Tibial nerve (tissue), 4 donors: ENCODE results near the gene ANKRD11. TPM values are rescaled to one million over a fixed set of nuclear protein-coding genes. Genes with fewer than 3 reads are reported as not detected.
"Not testable (repeated sequence)": the region's sequence is repeated elsewhere in the genome, so short reads cannot be mapped to it uniquely, and the experiment has no call there.

Source experiments
- DNase-seq, 2 donors: peaks; one replicate each; pipeline ENCODE4 v3.0.0-alpha.2; 2019; ENCODE audit warnings: low spot score in 2 of 2
- H3K27ac ChIP-seq, 4 donors: fragments of 200-600 bp; sonication (generic) in 3 of 4; one replicate each; pipeline ENCODE4 v1.5.1; 2017 to 2019; ENCODE audit warnings: mild to moderate bottlenecking in 1 of 4
- H3K27me3 ChIP-seq, 2 donors: fragments of 200-600 bp; sonication (generic) in 1 of 2; one replicate each; pipeline versions ENCODE4 v1.5.1 to v1.6.0; 2017 to 2019
- H3K36me3 ChIP-seq, 3 donors: fragments of 200-600 bp; sonication (generic); one replicate each; pipeline ENCODE4 v1.5.1; 2018 to 2019
- H3K4me1 ChIP-seq, 4 donors: fragments of 200-600 bp; sonication (generic) in 3 of 4; one replicate each; pipeline ENCODE4 v1.5.1; 2017 to 2019
- H3K4me3 ChIP-seq, 4 donors: fragments of 200-600 bp; sonication (generic) in 3 of 4; one replicate each; pipeline ENCODE4 v1.5.1; 2017 to 2019; ENCODE audit warnings: mild to moderate bottlenecking in 1 of 4, moderate library complexity in 1 of 4
- H3K9me3 ChIP-seq, 4 donors: fragments of 200-600 bp; sonication (generic) in 3 of 4; one replicate each; pipeline ENCODE4 v1.5.1; 2017 to 2019
- EP300 ChIP-seq, 2 donors: sonication (generic); formaldehyde crosslinking; IDR thresholded peaks; one replicate each; pipeline ENCODE4 v1.6.1; 2017; ENCODE audit warnings: antibody characterized with exemption in 2 of 2, mild to moderate bottlenecking in 1 of 2
- POLR2A ChIP-seq, 2 donors: fragments of 450-650 bp; IDR thresholded peaks; one replicate each; pipeline ENCODE4 v1.6.1; 2017; ENCODE audit warnings: antibody characterized with exemption in 2 of 2, mild to moderate bottlenecking in 2 of 2, moderate library complexity in 2 of 2
- WGBS, 2 donors: methylation state at CpG; one replicate each; pipeline ENCODE4 v1.1.5; 2018; 5-methylcytosine and 5-hydroxymethylcytosine counted together
- total RNA-seq, 4 donors: library from RNA; depleted of rRNA; stranded (reverse); fragments of >200 nt; gene quantifications; one replicate each; pipeline ENCODE4 v1.1.0, GENCODE V29; 2016
- TF ChIP-seq, protein P1 (sequence below), 5 experiments: fragments of 200-600 bp in 3 of 5; fragments of 450-650 bp in 2 of 5; sonication (generic) in 3 of 5; IDR thresholded peaks; one replicate each; pipeline ENCODE4 v1.5.1; 2016 to 2019; ENCODE audit warnings: antibody characterized with exemption in 5 of 5, mild to moderate bottlenecking in 3 of 5, moderate library complexity in 2 of 5

The ANKRD11 gene
- total RNA-seq, 4 donors from 2014 or later, result 104 to 177 (median 112) TPM

DNA sequence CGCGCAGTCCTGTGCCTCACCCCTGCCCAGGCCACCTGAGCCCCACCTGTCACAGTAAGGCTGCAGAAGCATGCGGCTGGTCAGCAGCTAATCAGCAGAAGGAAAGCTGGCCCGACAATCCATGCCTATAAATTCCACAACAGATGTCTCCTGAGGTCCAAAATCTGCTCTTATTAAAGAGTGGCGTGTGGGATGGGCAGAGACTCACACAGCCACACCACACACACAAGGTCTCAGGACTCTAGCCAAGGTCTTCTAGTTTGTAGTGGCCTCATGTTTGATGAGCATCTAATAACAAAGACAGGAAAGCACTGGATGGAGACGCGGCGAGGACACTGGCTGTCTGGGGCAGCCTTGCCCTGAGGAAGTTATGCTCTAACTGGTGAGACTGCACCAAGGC, 55.9 kb downstream of the ANKRD11 start:
- H3K27ac ChIP-seq, result no peak overlapping the region

DNA sequence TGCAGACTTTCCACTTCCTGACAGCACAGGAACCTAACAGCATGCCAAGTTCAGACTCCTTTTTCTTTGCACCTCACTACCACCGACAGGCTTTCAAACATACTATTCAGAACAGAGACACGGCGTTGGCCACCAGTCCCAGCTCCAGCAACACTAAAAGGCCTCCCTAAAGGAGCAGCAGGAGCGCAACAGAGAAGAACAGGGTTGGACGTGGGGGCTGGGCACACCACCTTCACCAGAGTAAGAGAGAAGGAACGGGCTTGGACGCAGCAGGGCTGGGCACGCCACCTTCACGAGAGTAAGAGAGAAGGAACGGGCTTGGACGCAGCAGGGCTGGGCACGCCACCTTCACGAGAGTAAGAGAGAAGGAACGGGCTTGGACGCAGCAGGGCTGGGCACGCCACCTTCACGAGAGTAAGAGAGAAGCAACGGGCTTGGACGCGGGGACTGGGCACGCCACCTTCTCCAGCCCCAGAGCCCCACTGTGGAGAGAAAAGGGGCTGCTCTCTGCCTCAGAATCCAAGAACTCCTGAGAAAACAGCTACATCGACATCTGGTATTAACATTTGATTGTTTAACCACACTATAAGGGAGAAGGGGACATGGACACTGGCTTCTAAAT, 56.9 kb downstream of the ANKRD11 start:
- WGBS, 2 donors, result 90% methylated on average over 22 of the region's 22 CpGs
- H3K36me3 ChIP-seq, H3K27me3 ChIP-seq, H3K9me3 ChIP-seq, H3K4me3 ChIP-seq, DNase-seq, H3K27ac ChIP-seq: not testable (repeated sequence)
- peaks cover 0 to 78% (median 41%) of the 10 kb centered on the region in 4 donors for H3K4me1 ChIP-seq

More for the DNA sequence above, 55.9 kb downstream of the ANKRD11 start:
- Histone ChIP-seq H3K4me3 (no peak overlapping the region), H3K36me3 (no peaks in the 10 kb centered on the region), H3K9me3 (no peaks in the 10 kb centered on the region), H3K27me3 (no peaks in the 10 kb centered on the region), H3K4me1 (peaks cover 0 to 87% (median 45%) of the 10 kb centered on the region in 4 donors)
- no peak for TF ChIP-seq EP300 (IDR thresholded peaks at IDR 0.05)
- TF ChIP-seq, protein P1, sequence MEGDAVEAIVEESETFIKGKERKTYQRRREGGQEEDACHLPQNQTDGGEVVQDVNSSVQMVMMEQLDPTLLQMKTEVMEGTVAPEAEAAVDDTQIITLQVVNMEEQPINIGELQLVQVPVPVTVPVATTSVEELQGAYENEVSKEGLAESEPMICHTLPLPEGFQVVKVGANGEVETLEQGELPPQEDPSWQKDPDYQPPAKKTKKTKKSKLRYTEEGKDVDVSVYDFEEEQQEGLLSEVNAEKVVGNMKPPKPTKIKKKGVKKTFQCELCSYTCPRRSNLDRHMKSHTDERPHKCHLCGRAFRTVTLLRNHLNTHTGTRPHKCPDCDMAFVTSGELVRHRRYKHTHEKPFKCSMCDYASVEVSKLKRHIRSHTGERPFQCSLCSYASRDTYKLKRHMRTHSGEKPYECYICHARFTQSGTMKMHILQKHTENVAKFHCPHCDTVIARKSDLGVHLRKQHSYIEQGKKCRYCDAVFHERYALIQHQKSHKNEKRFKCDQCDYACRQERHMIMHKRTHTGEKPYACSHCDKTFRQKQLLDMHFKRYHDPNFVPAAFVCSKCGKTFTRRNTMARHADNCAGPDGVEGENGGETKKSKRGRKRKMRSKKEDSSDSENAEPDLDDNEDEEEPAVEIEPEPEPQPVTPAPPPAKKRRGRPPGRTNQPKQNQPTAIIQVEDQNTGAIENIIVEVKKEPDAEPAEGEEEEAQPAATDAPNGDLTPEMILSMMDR (IDR thresholded peaks at IDR 0.05), result no peak
- no peak for TF ChIP-seq POLR2A (IDR thresholded peaks at IDR 0.05)
- 81 to 82% methylated on average over 8 of the region's 8 CpGs for WGBS, 2 donors
- DNase-seq, result no peak

DNA sequence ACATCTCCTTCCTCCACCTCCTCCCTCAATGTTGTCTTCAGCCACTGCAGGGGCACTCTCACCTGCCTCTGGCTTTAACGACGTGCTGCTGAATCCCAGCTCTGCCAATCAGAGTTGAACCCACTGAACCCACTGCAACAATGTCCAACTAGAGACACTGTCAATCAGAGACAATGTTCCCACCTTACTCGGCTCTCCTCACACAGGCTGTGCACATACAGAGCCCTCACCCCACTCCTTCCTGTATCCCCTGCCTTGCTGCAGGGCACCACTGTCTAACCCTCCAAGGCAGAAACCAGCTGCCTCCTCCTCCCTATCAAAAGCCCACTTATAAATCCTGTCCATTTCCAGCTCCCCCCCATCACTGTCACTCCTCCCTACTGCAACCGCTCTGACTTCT, 58.7 kb downstream of the ANKRD11 start:
- no peaks in the 10 kb centered on the region for H3K27me3 ChIP-seq
- H3K27ac ChIP-seq, result no peak overlapping the region

DNA sequence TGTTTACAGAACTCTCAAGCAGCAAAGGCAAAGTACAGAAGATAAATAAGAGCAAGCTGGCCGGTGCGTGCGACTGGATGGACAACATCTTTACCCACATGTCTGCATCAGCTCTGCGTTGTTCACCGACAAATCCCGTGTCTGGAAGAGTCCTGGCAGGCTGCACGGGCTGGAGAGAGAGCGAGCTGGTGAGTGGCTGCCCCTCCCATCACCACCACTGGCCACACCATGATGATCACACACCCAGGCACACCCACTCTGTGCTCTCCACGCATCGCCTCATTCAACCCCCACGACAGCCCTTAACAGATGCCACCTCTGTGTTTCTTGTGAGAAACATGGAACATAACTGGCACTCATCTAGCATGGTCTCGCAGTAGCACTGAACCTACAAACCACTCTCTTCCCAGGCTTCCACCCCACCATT, 59.2 kb downstream of the ANKRD11 start:
- TF ChIP-seq, protein P1 (IDR thresholded peaks at IDR 0.05), result no peak
- TF ChIP-seq EP300 (IDR thresholded peaks at IDR 0.05), result no peak
- TF ChIP-seq POLR2A (IDR thresholded peaks at IDR 0.05), result no peak
- Histone ChIP-seq H3K27ac (no peak overlapping the region), H3K4me3 (no peak overlapping the region), H3K36me3 (no peaks in the 10 kb centered on the region), H3K4me1 (peaks cover 0 to 65% (median 31%) of the 10 kb centered on the region in 4 donors), H3K9me3 (no peaks in the 10 kb centered on the region), H3K27me3 (no peaks in the 10 kb centered on the region)
- no peak for DNase-seq
- 51 to 57% methylated on average over 12 of the region's 12 CpGs for WGBS, 2 donors

More for the DNA sequence above, 58.7 kb downstream of the ANKRD11 start:
- Histone ChIP-seq H3K4me1 (peaks cover 0 to 65% (median 33%) of the 10 kb centered on the region in 4 donors), H3K36me3 (no peaks in the 10 kb centered on the region), H3K9me3 (no peaks in the 10 kb centered on the region), H3K4me3 (no peak overlapping the region)
- TF ChIP-seq POLR2A (IDR thresholded peaks at IDR 0.05) (no peak), EP300 (IDR thresholded peaks at IDR 0.05) (no peak)
- TF ChIP-seq, protein P1 (IDR thresholded peaks at IDR 0.05), result no peak
- no peak for DNase-seq
- 40 to 54% methylated on average over 4 of the region's 4 CpGs for WGBS, 2 donors

DNA sequence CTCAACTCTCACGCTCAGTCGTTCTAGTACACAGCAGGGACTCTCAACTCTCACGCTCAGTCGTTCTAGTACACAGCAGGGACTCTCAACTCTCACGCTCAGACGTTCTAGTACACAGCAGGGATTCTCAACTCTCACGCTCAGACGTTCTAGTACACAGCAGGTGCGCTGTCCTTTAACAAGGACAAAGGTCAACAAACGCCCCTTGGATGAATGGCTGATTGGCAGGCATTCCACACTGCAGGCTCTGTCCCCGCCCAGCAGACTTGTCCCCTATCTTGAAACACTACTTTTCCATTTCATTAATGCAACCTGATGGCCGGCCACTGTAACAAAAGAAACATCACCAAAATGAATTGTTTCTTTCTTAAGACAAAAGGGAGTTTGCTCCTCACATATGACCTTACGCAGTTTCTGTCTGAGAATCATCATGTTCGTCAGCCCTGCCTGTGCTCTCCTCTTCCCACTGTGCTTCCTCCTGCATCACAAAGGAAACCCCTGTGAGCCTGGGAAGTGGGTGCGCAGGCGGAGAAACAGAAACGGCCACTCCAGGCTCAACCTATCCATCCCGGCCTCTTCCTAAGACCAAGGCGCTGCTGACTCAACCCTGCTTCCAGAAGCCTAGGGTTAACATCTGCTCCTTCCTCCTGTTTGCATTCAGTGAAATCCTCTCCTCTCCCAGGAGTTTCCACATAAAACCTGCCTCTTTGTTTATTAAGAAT, 59.8 kb downstream of the ANKRD11 start:
- H3K4me3 ChIP-seq, result no peak overlapping the region
- no peaks in the 10 kb centered on the region for H3K27me3 ChIP-seq
- H3K9me3 ChIP-seq, result no peaks in the 10 kb centered on the region
- no peak overlapping the region for H3K27ac ChIP-seq
- TF ChIP-seq POLR2A (IDR thresholded peaks at IDR 0.05) (no peak), EP300 (IDR thresholded peaks at IDR 0.05) (no peak)
- TF ChIP-seq, protein P1 (IDR thresholded peaks at IDR 0.05), result no peak
- DNase-seq, result no peak
- no peaks in the 10 kb centered on the region for H3K36me3 ChIP-seq
- 71 to 73% methylated on average over 19 of the region's 19 CpGs for WGBS, 2 donors
- H3K4me1 ChIP-seq, result peaks cover 0 to 66% (median 30%) of the 10 kb centered on the region in 4 donors

DNA sequence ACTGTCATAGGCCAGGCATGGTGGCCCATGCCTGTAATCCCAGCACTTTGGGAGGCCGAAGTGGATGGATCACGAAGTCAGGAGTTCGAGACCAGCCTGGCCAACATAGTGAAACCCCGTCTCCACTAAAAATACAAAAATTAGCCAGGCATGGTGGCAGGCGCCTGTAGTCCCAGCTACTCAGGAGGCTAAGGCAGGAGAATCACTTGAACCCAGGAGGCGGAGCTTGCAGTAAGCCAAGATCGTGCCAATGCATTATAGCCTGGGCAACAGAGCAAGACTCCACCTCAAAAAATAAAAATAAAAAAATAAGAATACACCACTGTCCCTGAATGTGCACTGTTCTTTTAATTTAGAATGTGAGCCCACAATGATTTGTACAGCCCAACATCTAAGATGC, 61.8 kb downstream of the ANKRD11 start:
- not testable (repeated sequence) for H3K27ac ChIP-seq, H3K27me3 ChIP-seq, H3K4me3 ChIP-seq, DNase-seq, H3K9me3 ChIP-seq, H3K36me3 ChIP-seq
- WGBS, 2 donors, result 95 to 97% methylated on average over 7 of the region's 7 CpGs
- H3K4me1 ChIP-seq, result peaks cover 0 to 70% (median 30%) of the 10 kb centered on the region in 4 donors
